Measurements from ENCODE around the gene MYH7B. TPM values are rescaled to one million over a fixed set of nuclear protein-coding genes. Genes with fewer than 3 reads are reported as not detected.

The MYH7B gene
- total and polyA plus RNA-seq, 5 donors = 43.3 to 134 (median 125) TPM

GRCh38 chr20:34945315-34946077 lies 10.2 kb upstream of the MYH7B start:
- Histone ChIP-seq H3K4me1 (ENCODE audit: control insufficient read depth, insufficient read depth, low read length) (peaks cover 3% of the 10 kb centered on the region), H3K4me3 (ENCODE audit: low read length) (no peak overlapping the region), H3K9me3 (ENCODE audit: control insufficient read depth, low read length) (no peaks in the 10 kb centered on the region), H3K27ac (ENCODE audit: low read length) (peak overlapping the region; percentile 5), H3K27me3 (ENCODE audit: control insufficient read depth, insufficient read depth) (no peaks in the 10 kb centered on the region)
- WGBS = 75% methylated on average over 7 of the region's 7 CpGs
- DNase-seq = no peak
- peak; percentile 19 to 58 for ATAC-seq
- intact Hi-C loops (cut with DNase I) = no loop called here

- H3K4me3 ChIP-seq (ENCODE audit: low read length) = no peak overlapping the region
- no peak for DNase-seq
- intact Hi-C loops (cut with DNase I) = no loop called here
- no peaks in the 10 kb centered on the region for H3K27me3 ChIP-seq (ENCODE audit: control insufficient read depth, insufficient read depth)
- WGBS = 87% methylated on average over 3 of the region's 3 CpGs
- no peaks in the 10 kb centered on the region for H3K9me3 ChIP-seq (ENCODE audit: control insufficient read depth, low read length)
- no peak for ATAC-seq
- peaks cover 3% of the 10 kb centered on the region for H3K4me1 ChIP-seq (ENCODE audit: control insufficient read depth, insufficient read depth, low read length)
- no peak overlapping the region for H3K27ac ChIP-seq (ENCODE audit: low read length)
Measured at GRCh38 chr20:34946661-34947060, 9.0 kb upstream of the MYH7B start.

- peaks cover 3% of the 10 kb centered on the region for H3K4me1 ChIP-seq (ENCODE audit: control insufficient read depth, insufficient read depth, low read length)
- H3K27ac ChIP-seq (ENCODE audit: low read length) = no peak overlapping the region
- ATAC-seq (no peak), DNase-seq (no peak)
- H3K4me3 ChIP-seq (ENCODE audit: low read length) = no peak overlapping the region
- H3K27me3 ChIP-seq (ENCODE audit: control insufficient read depth, insufficient read depth) = no peaks in the 10 kb centered on the region
- intact Hi-C loops (cut with DNase I) = no loop called here
- no peaks in the 10 kb centered on the region for H3K9me3 ChIP-seq (ENCODE audit: control insufficient read depth, low read length)
Measured at GRCh38 chr20:34947336-34947735, 8.3 kb upstream of the MYH7B start.

- no peak for ATAC-seq
- intact Hi-C loops (cut with DNase I) = no loop called here
- no peak for DNase-seq
- Histone ChIP-seq H3K27me3 (ENCODE audit: control insufficient read depth, insufficient read depth) (no peaks in the 10 kb centered on the region), H3K9me3 (ENCODE audit: control insufficient read depth, low read length) (no peaks in the 10 kb centered on the region), H3K4me3 (ENCODE audit: low read length) (no peak overlapping the region), H3K4me1 (ENCODE audit: control insufficient read depth, insufficient read depth, low read length) (peaks cover 3% of the 10 kb centered on the region), H3K27ac (ENCODE audit: low read length) (no peak overlapping the region)
Measured at GRCh38 chr20:34948030-34948429, 7.6 kb upstream of the MYH7B start.

GRCh38 chr20:34949120-34949519 lies 6.5 kb upstream of the MYH7B start:
- WGBS = 89% methylated on average over 6 of the region's 6 CpGs
- Histone ChIP-seq H3K4me1 (ENCODE audit: control insufficient read depth, insufficient read depth, low read length) (peaks cover 3% of the 10 kb centered on the region), H3K4me3 (ENCODE audit: low read length) (no peak overlapping the region), H3K9me3 (ENCODE audit: control insufficient read depth, low read length) (no peaks in the 10 kb centered on the region), H3K27me3 (ENCODE audit: control insufficient read depth, insufficient read depth) (no peaks in the 10 kb centered on the region), H3K27ac (ENCODE audit: low read length) (no peak overlapping the region)
- DNase-seq (no peak), ATAC-seq (no peak)
- intact Hi-C loops (cut with DNase I) = no loop called here

- H3K4me1 ChIP-seq (ENCODE audit: control insufficient read depth, insufficient read depth, low read length) = no peaks in the 10 kb centered on the region
- DNase-seq = no peak
- H3K27ac ChIP-seq (ENCODE audit: low read length) = peak overlapping the region; percentile 30
- WGBS = 96% methylated on average over 2 of the region's 2 CpGs
- ATAC-seq = no peak
- no peaks in the 10 kb centered on the region for H3K9me3 ChIP-seq (ENCODE audit: control insufficient read depth, low read length)
- no peaks in the 10 kb centered on the region for H3K27me3 ChIP-seq (ENCODE audit: control insufficient read depth, insufficient read depth)
- H3K4me3 ChIP-seq (ENCODE audit: low read length) = no peak overlapping the region
- intact Hi-C loops (cut with DNase I) = no loop called here
Measured at GRCh38 chr20:34951252-34951651, 4.4 kb upstream of the MYH7B start.

GRCh38 chr20:34951652-34952051 lies 4.0 kb upstream of the MYH7B start:
- no peaks in the 10 kb centered on the region for H3K4me1 ChIP-seq (ENCODE audit: control insufficient read depth, insufficient read depth, low read length)
- 65% methylated on average over 8 of the region's 8 CpGs for WGBS
- peak overlapping the region; percentile 30 for H3K27ac ChIP-seq (ENCODE audit: low read length)
- intact Hi-C loops (cut with DNase I) = no loop called here
- peak in 2 of 3 donors; percentile 59 to 71 for DNase-seq
- no peaks in the 10 kb centered on the region for H3K27me3 ChIP-seq (ENCODE audit: control insufficient read depth, insufficient read depth)
- ATAC-seq = no peak
- H3K4me3 ChIP-seq (ENCODE audit: low read length) = no peak overlapping the region
- H3K9me3 ChIP-seq (ENCODE audit: control insufficient read depth, low read length) = no peaks in the 10 kb centered on the region

GRCh38 chr20:34952671-34953070 lies 3.0 kb upstream of the MYH7B start:
- DNase-seq = no peak
- intact Hi-C loops (cut with DNase I) = no loop called here
- no peaks in the 10 kb centered on the region for H3K27me3 ChIP-seq (ENCODE audit: control insufficient read depth, insufficient read depth)
- no peaks in the 10 kb centered on the region for H3K9me3 ChIP-seq (ENCODE audit: control insufficient read depth, low read length)
- H3K27ac ChIP-seq (ENCODE audit: low read length) = no peak overlapping the region
- WGBS = 73% methylated on average over 5 of the region's 5 CpGs
- ATAC-seq = no peak
- no peaks in the 10 kb centered on the region for H3K4me1 ChIP-seq (ENCODE audit: control insufficient read depth, insufficient read depth, low read length)
- no peak overlapping the region for H3K4me3 ChIP-seq (ENCODE audit: low read length)

GRCh38 chr20:34953960-34954359 lies 1.7 kb upstream of the MYH7B start:
- no peak for ATAC-seq
- peak overlapping the region; percentile 20 for H3K27ac ChIP-seq (ENCODE audit: low read length)
- no peaks in the 10 kb centered on the region for H3K9me3 ChIP-seq (ENCODE audit: control insufficient read depth, low read length)
- 92% methylated on average over 7 of the region's 7 CpGs for WGBS
- no peak for DNase-seq
- intact Hi-C loops (cut with DNase I) = loop anchor here in 1 of 4 donors (2.0 kb wide), 1 partner anchor 79 kb away; no protein-coding TSS in a partner anchor
- no peaks in the 10 kb centered on the region for H3K4me1 ChIP-seq (ENCODE audit: control insufficient read depth, insufficient read depth, low read length)
- no peaks in the 10 kb centered on the region for H3K27me3 ChIP-seq (ENCODE audit: control insufficient read depth, insufficient read depth)
- H3K4me3 ChIP-seq (ENCODE audit: low read length) = no peak overlapping the region

GRCh38 chr20:34954904-34955230 lies 801 bp upstream of the MYH7B start:
- intact Hi-C loops (cut with DNase I) = loop anchor here in 2 of 4 donors (2.0 to 5.0 kb wide), 2 partner anchors 80 to 83 kb away; partner anchors contain the start of gene GGT7 (in 1 of the 2)
- no peaks in the 10 kb centered on the region for H3K27me3 ChIP-seq (ENCODE audit: control insufficient read depth, insufficient read depth)
- H3K27ac ChIP-seq (ENCODE audit: low read length) = peak overlapping the region; percentile 71
- H3K4me1 ChIP-seq (ENCODE audit: control insufficient read depth, insufficient read depth, low read length) = no peaks in the 10 kb centered on the region
- 6% methylated on average over 13 of the region's 13 CpGs for WGBS
- peak in 1 of 3 donors; percentile 44 for DNase-seq
- no peaks in the 10 kb centered on the region for H3K9me3 ChIP-seq (ENCODE audit: control insufficient read depth, low read length)
- peak; percentile 6 to 13 for ATAC-seq
- peak overlapping the region; percentile 46 for H3K4me3 ChIP-seq (ENCODE audit: low read length)

- H3K27ac ChIP-seq (ENCODE audit: low read length) = peak overlapping the region; percentile 37
- 16% methylated on average over 6 of the region's 6 CpGs for WGBS
- no peak for ATAC-seq
- no peaks in the 10 kb centered on the region for H3K27me3 ChIP-seq (ENCODE audit: control insufficient read depth, insufficient read depth)
- DNase-seq = no peak
- no peaks in the 10 kb centered on the region for H3K9me3 ChIP-seq (ENCODE audit: control insufficient read depth, low read length)
- peak overlapping the region; percentile 46 for H3K4me3 ChIP-seq (ENCODE audit: low read length)
- no peaks in the 10 kb centered on the region for H3K4me1 ChIP-seq (ENCODE audit: control insufficient read depth, insufficient read depth, low read length)
- intact Hi-C loops (cut with DNase I) = loop anchor here in 2 of 4 donors (2.0 to 5.0 kb wide), 2 partner anchors 81 to 84 kb away; partner anchors contain the start of gene GGT7 (in 1 of the 2)
Measured at GRCh38 chr20:34956041-34956458, 382 bp downstream of the MYH7B start.
